ENCODE results near the gene FAM161B. TPM values are rescaled to one million over a fixed set of nuclear protein-coding genes. Genes with fewer than 3 reads are reported as not detected.

The FAM161B gene
- total and polyA plus RNA-seq, 2 donors from 2014 or later, result 3.2 to 8.2 TPM

DNA sequence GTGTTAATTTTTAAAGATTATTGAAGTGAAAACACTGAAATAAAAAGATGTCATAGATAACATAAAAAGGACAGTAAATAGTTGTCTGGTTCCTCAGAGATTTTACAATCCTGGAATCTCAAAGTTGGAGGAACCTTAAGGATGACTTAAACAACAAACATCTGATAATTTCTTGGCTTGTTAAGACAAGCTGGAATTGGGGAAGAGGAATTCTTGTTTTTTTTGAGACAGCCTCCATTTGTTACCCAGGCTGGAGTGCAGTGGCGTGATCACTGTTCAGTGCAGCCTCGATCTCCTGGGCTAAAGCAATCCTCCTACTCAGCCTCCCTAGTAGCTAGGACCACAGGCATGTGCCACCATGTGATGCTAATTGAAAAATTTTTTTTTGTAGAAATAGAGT is 60.9 kb downstream of the FAM161B start:
- Histone ChIP-seq H3K9me3 (ENCODE audit: control insufficient read depth in 2 of 3, insufficient read depth in 1 of 3, low read length in 3 of 3) (no peaks in the 10 kb centered on the region), H3K9ac (ENCODE audit: low read length in 3 of 3) (no peak overlapping the region), H3K27ac (ENCODE audit: low read depth in 2 of 2, low read length in 2 of 2) (no peak overlapping the region), H3K27me3 (ENCODE audit: control insufficient read depth, insufficient read depth, low read length) (no peaks in the 10 kb centered on the region), H3K4me3 (ENCODE audit: low read length in 3 of 3) (no peak overlapping the region), H3K36me3 (ENCODE audit: control insufficient read depth in 2 of 3, insufficient read depth in 3 of 3, low read length in 3 of 3) (peaks cover 3 to 9% (median 4%) of the 10 kb centered on the region in 3 donors), H3K4me1 (ENCODE audit: control insufficient read depth in 2 of 3, insufficient read depth in 2 of 3, low read depth in 1 of 3, low read length in 3 of 3) (no peaks in the 10 kb centered on the region)
- DNase-seq, result no peak
- FAIRE-seq, result no peak
- intact Hi-C loops (cut with DNase I), result no loop called here
- TF ChIP-seq, protein P1, sequence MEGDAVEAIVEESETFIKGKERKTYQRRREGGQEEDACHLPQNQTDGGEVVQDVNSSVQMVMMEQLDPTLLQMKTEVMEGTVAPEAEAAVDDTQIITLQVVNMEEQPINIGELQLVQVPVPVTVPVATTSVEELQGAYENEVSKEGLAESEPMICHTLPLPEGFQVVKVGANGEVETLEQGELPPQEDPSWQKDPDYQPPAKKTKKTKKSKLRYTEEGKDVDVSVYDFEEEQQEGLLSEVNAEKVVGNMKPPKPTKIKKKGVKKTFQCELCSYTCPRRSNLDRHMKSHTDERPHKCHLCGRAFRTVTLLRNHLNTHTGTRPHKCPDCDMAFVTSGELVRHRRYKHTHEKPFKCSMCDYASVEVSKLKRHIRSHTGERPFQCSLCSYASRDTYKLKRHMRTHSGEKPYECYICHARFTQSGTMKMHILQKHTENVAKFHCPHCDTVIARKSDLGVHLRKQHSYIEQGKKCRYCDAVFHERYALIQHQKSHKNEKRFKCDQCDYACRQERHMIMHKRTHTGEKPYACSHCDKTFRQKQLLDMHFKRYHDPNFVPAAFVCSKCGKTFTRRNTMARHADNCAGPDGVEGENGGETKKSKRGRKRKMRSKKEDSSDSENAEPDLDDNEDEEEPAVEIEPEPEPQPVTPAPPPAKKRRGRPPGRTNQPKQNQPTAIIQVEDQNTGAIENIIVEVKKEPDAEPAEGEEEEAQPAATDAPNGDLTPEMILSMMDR (IDR thresholded peaks at IDR 0.05; ENCODE audit: borderline replicate concordance, extremely low read depth, insufficient read depth), result no peak

DNA sequence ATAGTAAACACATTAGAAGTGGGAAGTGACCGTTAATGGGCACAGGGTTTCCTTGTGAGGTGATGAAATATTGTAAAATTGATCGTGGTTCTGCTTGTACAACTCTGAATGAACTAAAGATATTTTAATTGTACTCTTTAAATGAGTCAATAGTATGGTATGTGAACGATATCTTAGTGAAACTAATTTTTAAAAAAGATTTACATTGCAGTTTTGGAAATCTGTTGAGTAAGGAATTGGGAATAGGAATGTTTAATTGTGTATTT is 61.5 kb downstream of the FAM161B start:
- Histone ChIP-seq H3K27me3 (ENCODE audit: control insufficient read depth, insufficient read depth, low read length) (no peaks in the 10 kb centered on the region), H3K9me3 (ENCODE audit: control insufficient read depth in 2 of 3, insufficient read depth in 1 of 3, low read length in 3 of 3) (no peaks in the 10 kb centered on the region), H3K36me3 (ENCODE audit: control insufficient read depth in 2 of 3, insufficient read depth in 3 of 3, low read length in 3 of 3) (peaks cover 1 to 3% (median 2%) of the 10 kb centered on the region in 3 donors), H3K4me3 (ENCODE audit: low read length in 3 of 3) (peak overlapping the region in 1 of 3 donors; percentile 89), H3K27ac (ENCODE audit: low read depth in 2 of 2, low read length in 2 of 2) (no peak overlapping the region), H3K4me1 (ENCODE audit: control insufficient read depth in 2 of 3, insufficient read depth in 2 of 3, low read depth in 1 of 3, low read length in 3 of 3) (no peaks in the 10 kb centered on the region), H3K9ac (ENCODE audit: low read length in 3 of 3) (no peak overlapping the region)
- intact Hi-C loops (cut with DNase I), result no loop called here
- FAIRE-seq, result no peak
- no peak for DNase-seq
- TF ChIP-seq, protein P1 (IDR thresholded peaks at IDR 0.05; ENCODE audit: borderline replicate concordance, extremely low read depth, insufficient read depth), result no peak

DNA sequence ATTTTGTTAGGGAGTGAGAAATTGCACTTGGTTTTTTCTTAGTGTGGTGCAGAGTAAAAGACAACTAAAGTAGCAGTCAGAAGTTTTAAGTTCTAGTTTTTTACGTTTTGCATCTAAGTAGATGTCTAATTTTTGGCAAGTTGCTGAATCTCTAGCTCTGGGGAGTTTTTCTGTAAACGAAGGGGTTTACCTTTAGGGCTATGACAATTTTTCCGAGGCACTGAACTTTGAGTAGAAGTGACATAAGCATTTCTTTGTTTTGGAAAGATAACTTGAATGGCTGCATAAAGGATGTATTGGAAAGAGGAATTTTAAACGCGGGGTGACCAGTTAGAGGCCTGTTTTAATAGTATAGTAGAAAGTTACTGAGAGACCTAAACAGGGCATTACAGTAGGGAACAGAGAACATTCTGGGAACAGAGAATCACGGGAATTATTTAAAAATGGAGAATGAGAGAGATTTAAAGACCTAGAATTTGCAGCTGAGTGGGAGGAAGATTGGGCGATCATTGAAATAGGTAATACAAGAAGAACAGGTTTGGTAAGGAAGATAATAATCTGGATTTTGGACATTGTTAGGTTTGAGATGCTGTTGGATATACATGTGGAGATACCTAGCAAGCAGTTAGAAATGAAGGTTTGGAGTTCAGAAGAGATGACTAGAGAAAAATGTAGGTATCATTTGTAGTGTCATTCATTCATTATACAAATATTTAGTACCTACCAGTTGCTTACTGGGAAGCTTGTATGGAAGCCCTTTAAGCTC is 62.0 kb downstream of the FAM161B start:
- H3K27ac ChIP-seq (ENCODE audit: low read depth in 2 of 2, low read length in 2 of 2), result peak overlapping the region in 1 of 2 donors; percentile 97
- no peaks in the 10 kb centered on the region for H3K36me3 ChIP-seq (ENCODE audit: control insufficient read depth in 2 of 3, insufficient read depth in 3 of 3, low read length in 3 of 3)
- no peaks in the 10 kb centered on the region for H3K27me3 ChIP-seq (ENCODE audit: control insufficient read depth, insufficient read depth, low read length)
- TF ChIP-seq, protein P1 (IDR thresholded peaks at IDR 0.05; ENCODE audit: borderline replicate concordance, extremely low read depth, insufficient read depth), result no peak
- H3K9ac ChIP-seq (ENCODE audit: low read length in 3 of 3), result peak overlapping the region; percentile 19 to 98 (median 96)
- peak overlapping the region; percentile 89 to 96 (median 92) for H3K4me3 ChIP-seq (ENCODE audit: low read length in 3 of 3)
- DNase-seq (no peak), FAIRE-seq (no peak)
- no peaks in the 10 kb centered on the region for H3K4me1 ChIP-seq (ENCODE audit: control insufficient read depth in 2 of 3, insufficient read depth in 2 of 3, low read depth in 1 of 3, low read length in 3 of 3)
- H3K9me3 ChIP-seq (ENCODE audit: control insufficient read depth in 2 of 3, insufficient read depth in 1 of 3, low read length in 3 of 3), result no peaks in the 10 kb centered on the region
- intact Hi-C loops (cut with DNase I), result no loop called here

DNA sequence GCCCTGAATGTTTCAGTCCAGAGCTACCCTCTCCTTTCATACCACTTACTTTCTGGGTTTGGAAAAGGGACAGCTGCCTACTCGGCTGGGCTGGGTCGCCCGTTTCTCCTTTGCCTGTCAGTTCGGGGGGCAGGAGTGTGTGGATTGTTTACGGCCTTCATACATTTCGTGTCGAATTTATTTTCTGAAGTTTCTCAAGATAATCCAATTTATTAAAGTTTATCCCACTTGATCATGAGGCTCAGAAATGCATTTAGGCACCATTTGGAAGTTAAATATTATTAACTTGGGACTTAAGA is 62.6 kb downstream of the FAM161B start:
- Histone ChIP-seq H3K36me3 (ENCODE audit: control insufficient read depth in 2 of 3, insufficient read depth in 3 of 3, low read length in 3 of 3) (no peaks in the 10 kb centered on the region), H3K9ac (ENCODE audit: low read length in 3 of 3) (peak overlapping the region; percentile 86 to 98 (median 96)), H3K4me3 (ENCODE audit: low read length in 3 of 3) (peak overlapping the region; percentile 89 to 96 (median 92)), H3K27me3 (ENCODE audit: control insufficient read depth, insufficient read depth, low read length) (no peaks in the 10 kb centered on the region), H3K9me3 (ENCODE audit: control insufficient read depth in 2 of 3, insufficient read depth in 1 of 3, low read length in 3 of 3) (no peaks in the 10 kb centered on the region), H3K4me1 (ENCODE audit: control insufficient read depth in 2 of 3, insufficient read depth in 2 of 3, low read depth in 1 of 3, low read length in 3 of 3) (no peaks in the 10 kb centered on the region), H3K27ac (ENCODE audit: low read depth in 2 of 2, low read length in 2 of 2) (peak overlapping the region; percentile 97)
- intact Hi-C loops (cut with DNase I), result no loop called here
- TF ChIP-seq, protein P1 (IDR thresholded peaks at IDR 0.05; ENCODE audit: borderline replicate concordance, extremely low read depth, insufficient read depth), result no peak
- FAIRE-seq (no peak), DNase-seq (no peak)
